T-helper 1 cell treated with Interleukin-12 subunit alpha and Interleukin-12 subunit beta and Interleukin-4 antibody, amounts not matched to agents 30 μg/mL and 1 μg/mL, for 36 hours (primary cell): ENCODE results near the gene INPP5A.
"Not testable (repeated sequence)": the region's sequence is repeated elsewhere in the genome, so short reads cannot be mapped to it uniquely, and the experiment has no call there.

Experiments used
- H3K27ac Mint-ChIP-seq: one replicate; pipeline ENCODE4 v1.8.0; 2021; ENCODE audit warnings: mild to moderate bottlenecking, mixed read lengths
- H3K27me3 Mint-ChIP-seq: one replicate; pipeline ENCODE4 v1.8.0; 2021; ENCODE audit warnings: low read depth, mixed read lengths
- H3K36me3 Mint-ChIP-seq: one replicate; pipeline ENCODE4 v1.8.0; 2021; ENCODE audit warnings: low read depth, mixed read lengths
- H3K4me1 Mint-ChIP-seq: one replicate; pipeline ENCODE4 v1.8.0; 2021; ENCODE audit warnings: low read depth, mixed read lengths
- H3K4me3 Mint-ChIP-seq: one replicate; pipeline ENCODE4 v1.8.0; 2021; ENCODE audit warnings: mild to moderate bottlenecking, moderate library complexity, mixed read lengths
- H3K9me3 Mint-ChIP-seq: one replicate; pipeline ENCODE4 v1.8.0; 2021; ENCODE audit warnings: mixed read lengths

Gene INPP5A

DNA sequence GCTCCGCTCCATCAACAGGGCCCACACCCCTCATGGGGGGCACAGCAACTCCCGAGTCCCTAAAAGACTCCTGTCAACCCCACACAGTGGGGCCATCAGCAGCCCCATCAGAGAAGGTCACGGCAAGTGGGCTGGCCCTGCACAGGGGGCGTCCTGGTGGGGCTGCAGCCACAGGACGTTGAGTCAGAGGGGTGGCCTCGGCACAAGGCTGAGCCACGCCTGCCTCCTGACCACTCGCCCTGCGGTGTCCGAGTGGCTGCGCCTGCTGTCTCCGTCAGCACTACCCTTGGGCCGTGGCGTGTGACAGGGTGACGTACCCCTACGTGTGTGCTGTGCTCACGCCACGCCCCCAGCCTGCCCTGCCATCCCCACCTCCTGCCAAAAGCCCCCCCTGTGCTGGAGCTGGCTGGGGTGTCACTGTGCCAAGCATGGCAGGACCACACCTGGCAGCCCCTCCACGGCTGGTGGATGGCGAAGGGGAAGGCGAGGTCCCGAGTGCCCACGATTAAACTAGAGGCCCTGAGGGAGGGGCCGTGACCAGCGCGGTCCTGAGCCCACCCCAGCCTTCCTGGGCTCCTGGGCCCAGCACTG lies 274.4 kb downstream of the INPP5A start:
- H3K36me3 Mint-ChIP-seq, result no peaks in the 10 kb centered on the region
- no peaks in the 10 kb centered on the region for H3K27me3 Mint-ChIP-seq
- H3K4me3 Mint-ChIP-seq, result no peak overlapping the region
- no peaks in the 10 kb centered on the region for H3K9me3 Mint-ChIP-seq
- H3K4me1 Mint-ChIP-seq, result no peaks in the 10 kb centered on the region
- H3K27ac Mint-ChIP-seq, result no peak overlapping the region

DNA sequence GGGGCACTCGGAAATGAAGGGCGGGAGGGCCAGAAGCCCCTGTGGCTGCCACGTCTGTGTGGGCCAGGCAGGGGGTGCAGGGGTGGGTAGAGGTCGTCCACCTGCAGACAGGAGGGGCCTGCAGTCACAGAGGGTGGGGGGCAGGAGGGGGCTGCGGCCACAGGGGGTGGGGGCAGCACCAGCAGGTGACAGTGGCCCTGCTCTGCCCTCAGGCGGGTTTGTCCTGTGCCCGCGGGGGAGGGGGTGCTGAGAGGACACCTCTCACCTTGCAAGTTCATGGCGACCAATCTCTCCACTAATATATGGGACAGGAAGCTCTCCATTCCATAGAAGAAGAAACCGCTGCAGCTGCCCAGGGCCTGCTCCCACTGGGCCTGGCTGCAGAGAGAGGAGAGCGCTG lies 274.9 kb downstream of the INPP5A start:
- no peak overlapping the region for H3K4me3 Mint-ChIP-seq
- no peaks in the 10 kb centered on the region for H3K36me3 Mint-ChIP-seq
- H3K27me3 Mint-ChIP-seq, result no peaks in the 10 kb centered on the region
- H3K9me3 Mint-ChIP-seq, result no peaks in the 10 kb centered on the region
- H3K27ac Mint-ChIP-seq, result no peak overlapping the region
- no peaks in the 10 kb centered on the region for H3K4me1 Mint-ChIP-seq

DNA sequence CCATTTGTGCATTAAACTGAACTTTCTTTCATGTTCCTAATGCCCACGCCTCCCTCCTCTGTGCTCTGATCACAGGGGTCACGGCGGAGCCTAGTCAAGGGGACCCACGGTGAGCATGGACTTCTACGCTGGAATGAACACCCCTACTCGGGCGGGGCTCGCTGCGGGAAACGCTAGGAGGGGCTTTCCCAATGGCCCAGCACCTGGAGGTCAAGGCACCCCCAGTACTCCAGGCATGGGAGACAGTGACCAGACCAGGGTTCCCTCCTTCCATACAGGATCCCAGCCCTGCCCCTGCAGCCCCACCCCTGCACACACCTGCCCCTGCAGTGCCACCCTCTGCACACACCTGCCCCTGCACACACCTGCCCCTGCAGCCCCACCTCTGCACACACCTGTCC lies 275.4 kb downstream of the INPP5A start:
- H3K4me1 Mint-ChIP-seq, result no peaks in the 10 kb centered on the region
- no peak overlapping the region for H3K27ac Mint-ChIP-seq
- no peaks in the 10 kb centered on the region for H3K36me3 Mint-ChIP-seq
- no peak overlapping the region for H3K4me3 Mint-ChIP-seq
- no peaks in the 10 kb centered on the region for H3K27me3 Mint-ChIP-seq
- H3K9me3 Mint-ChIP-seq, result no peaks in the 10 kb centered on the region

DNA sequence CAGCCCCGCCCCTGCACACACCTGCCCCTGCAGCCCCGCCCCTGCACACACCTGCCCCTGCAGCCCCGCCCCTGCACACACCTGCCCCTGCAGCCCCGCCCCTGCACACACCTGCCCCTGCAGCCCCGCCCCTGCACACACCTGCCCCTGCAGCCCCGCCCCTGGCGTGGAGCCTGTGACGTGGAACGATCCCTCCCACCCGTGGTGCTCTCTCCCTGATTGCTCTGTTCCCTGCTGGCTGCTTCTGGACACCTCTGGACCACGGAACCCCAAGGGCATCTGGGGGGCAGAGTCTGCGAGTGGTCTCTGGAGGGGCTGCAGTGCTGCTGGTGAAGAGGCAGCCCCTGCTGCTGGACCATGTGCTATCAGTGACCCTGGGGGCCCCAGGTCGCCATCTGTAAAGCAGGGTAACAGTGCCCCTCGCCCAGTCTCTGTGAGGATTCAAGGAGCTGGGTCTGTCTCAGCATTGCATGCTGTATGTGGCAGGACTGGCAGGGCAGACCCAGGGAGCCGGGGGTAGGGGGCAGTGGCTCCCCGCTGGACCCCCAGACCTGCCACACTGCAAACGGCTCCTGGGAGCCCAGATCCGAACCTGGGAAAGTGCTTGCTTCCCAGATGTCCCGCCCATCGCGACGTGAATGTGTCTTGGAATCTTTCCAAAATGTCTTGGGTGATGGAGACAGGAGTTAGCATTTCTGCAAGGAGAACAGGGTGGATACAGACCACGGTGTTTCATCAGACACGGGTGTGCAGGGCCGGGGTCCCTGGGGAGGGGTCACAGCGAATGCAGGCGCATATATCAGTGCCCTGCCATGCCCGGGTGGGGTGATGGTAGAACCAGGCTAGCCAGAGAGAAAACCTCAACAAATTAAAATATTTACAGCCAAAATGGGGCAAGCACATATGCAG lies 276.2 kb downstream of the INPP5A start:
- no peaks in the 10 kb centered on the region for H3K9me3 Mint-ChIP-seq

DNA sequence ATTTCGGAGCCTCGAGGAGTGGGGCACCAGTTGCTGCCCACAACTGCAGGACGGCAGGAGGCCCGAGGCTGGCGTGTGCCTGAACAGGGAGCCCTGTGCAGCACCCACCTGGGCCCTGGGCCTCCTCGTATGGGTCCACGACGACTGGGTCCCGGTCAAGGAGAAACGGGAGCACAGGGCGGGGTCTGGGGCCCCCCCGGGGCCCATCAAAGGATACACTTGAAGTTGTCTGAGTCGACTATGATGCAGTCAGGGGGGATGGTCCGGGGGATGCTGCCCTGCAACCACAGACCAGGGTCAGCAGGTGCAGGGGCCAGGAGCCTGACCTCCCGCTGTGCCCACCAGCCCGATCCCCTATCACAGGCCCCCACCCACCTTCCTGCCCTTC lies 276.9 kb downstream of the INPP5A start:
- Mint-ChIP-seq H3K27me3 (no peaks in the 10 kb centered on the region), H3K4me3 (no peak overlapping the region), H3K36me3 (no peaks in the 10 kb centered on the region), H3K9me3 (no peaks in the 10 kb centered on the region), H3K4me1 (no peaks in the 10 kb centered on the region), H3K27ac (no peak overlapping the region)

More for the DNA sequence above, 276.2 kb downstream of the INPP5A start:
- Mint-ChIP-seq H3K27me3 (no peaks in the 10 kb centered on the region), H3K4me1 (no peaks in the 10 kb centered on the region), H3K27ac (no peak overlapping the region), H3K36me3 (no peaks in the 10 kb centered on the region), H3K4me3 (no peak overlapping the region)

DNA sequence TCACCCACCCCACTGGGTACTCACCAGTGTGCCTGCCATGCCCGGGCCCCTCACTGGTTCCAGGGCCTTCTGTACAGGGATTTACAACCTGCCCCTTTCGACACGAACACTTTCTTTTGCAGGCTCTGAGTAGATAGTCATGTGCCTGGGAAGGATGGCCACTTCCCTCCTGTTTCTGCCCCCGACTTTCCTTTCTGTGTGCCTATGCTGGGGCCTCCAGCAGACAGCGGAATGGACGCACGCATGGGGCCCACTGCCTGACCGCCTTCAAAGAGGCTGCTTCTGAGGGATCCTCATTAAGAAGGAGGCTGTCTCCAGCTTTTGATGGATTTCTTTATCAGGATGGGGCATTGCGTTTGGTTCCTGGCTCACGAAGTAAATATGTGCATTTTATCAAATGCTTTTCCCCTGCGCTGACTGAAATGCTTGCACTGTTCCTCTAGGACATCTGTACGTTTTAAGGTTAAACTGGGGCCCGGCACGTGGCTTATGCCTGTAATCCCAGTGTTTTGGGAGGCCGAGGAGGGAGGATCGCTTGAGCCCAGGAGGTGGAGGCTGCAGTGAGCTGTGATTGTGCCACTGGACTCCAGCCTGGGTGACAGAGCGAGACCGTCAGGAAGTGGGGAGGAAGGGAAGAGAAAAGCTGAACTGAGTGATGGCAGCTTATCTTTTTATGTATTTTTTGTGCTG lies 277.7 kb downstream of the INPP5A start:
- Mint-ChIP-seq H3K27me3 (no peaks in the 10 kb centered on the region), H3K36me3 (no peaks in the 10 kb centered on the region), H3K9me3 (peaks cover 3% of the 10 kb centered on the region), H3K4me1 (no peaks in the 10 kb centered on the region), H3K4me3 (no peak overlapping the region), H3K27ac (no peak overlapping the region)

DNA sequence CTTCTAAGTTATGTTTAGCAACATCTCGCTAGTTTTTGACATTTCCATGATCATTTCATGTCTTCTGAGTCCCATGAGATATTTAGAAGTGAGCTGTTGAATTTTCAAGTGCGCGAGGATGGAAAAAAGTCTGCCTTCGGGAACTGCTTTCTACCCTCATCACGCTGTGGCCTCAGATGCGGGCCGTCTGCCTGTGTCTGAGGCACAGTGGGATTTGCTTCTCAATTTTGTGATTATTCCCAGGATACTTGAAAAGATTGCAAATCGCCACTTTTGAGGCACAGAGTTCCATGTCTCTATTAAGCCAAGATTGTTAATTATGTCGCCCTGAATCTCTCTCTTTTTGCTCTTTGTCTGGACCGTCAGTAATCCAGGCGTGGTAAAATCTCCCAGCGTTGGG lies 279.1 kb downstream of the INPP5A start:
- H3K4me1 Mint-ChIP-seq, result no peaks in the 10 kb centered on the region
- no peak overlapping the region for H3K4me3 Mint-ChIP-seq
- H3K36me3 Mint-ChIP-seq, result no peaks in the 10 kb centered on the region
- H3K27me3 Mint-ChIP-seq, result no peaks in the 10 kb centered on the region
- peaks cover 3% of the 10 kb centered on the region for H3K9me3 Mint-ChIP-seq
- H3K27ac Mint-ChIP-seq, result no peak overlapping the region

DNA sequence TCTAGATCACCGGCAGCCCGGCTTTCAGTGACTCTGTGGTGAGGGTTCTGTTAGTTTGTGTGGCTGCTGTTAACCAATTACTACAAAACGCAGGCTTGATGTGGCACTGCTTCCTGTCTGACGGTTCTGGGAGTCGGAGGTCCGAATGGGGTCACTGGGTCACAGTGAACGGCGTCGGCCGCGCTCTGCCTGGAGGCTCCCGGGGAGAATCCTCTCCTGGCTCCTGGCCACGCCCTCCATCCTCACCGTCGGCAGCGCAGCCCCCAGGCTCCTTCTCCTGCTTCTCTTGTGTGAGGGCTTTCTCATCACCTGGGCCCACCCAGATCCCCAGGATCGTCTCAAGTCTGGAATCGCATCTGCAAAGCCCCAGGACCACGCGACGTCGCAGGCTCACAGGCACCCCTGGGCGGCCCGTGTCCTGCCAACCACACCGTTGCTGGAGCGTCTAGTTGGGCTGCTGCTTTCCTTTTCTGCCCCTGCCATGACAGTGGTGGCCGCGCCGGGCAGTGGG lies 280.2 kb downstream of the INPP5A start:
- H3K27me3 Mint-ChIP-seq, result no peaks in the 10 kb centered on the region
- H3K9me3 Mint-ChIP-seq, result peaks cover 3% of the 10 kb centered on the region
- no peak overlapping the region for H3K27ac Mint-ChIP-seq
- H3K4me3 Mint-ChIP-seq, result no peak overlapping the region
- H3K36me3 Mint-ChIP-seq, result no peaks in the 10 kb centered on the region
- H3K4me1 Mint-ChIP-seq, result no peaks in the 10 kb centered on the region

DNA sequence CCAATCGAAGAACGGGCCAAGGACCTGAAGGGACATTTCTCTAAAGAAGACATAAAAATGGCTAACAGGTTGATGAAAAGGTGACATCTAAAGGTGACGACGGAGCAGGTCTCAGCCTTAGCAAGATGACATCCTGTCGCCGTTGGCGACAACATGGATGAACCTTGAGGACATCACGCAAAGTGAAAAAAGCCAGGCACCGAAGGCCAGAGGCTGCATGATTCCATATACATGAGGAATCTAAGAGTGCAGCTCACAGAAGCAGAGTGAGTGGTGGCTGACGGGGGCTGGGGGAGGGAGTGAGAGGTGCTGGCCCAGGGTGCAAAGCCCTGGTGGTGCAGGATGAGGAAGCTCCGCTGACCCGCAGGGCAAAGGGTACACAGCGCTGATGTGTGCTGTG lies 282.5 kb downstream of the INPP5A start:
- peaks cover 3% of the 10 kb centered on the region for H3K9me3 Mint-ChIP-seq
- H3K27ac Mint-ChIP-seq, result no peak overlapping the region
- no peaks in the 10 kb centered on the region for H3K4me1 Mint-ChIP-seq
- no peak overlapping the region for H3K4me3 Mint-ChIP-seq
- H3K36me3 Mint-ChIP-seq, result no peaks in the 10 kb centered on the region
- no peaks in the 10 kb centered on the region for H3K27me3 Mint-ChIP-seq

DNA sequence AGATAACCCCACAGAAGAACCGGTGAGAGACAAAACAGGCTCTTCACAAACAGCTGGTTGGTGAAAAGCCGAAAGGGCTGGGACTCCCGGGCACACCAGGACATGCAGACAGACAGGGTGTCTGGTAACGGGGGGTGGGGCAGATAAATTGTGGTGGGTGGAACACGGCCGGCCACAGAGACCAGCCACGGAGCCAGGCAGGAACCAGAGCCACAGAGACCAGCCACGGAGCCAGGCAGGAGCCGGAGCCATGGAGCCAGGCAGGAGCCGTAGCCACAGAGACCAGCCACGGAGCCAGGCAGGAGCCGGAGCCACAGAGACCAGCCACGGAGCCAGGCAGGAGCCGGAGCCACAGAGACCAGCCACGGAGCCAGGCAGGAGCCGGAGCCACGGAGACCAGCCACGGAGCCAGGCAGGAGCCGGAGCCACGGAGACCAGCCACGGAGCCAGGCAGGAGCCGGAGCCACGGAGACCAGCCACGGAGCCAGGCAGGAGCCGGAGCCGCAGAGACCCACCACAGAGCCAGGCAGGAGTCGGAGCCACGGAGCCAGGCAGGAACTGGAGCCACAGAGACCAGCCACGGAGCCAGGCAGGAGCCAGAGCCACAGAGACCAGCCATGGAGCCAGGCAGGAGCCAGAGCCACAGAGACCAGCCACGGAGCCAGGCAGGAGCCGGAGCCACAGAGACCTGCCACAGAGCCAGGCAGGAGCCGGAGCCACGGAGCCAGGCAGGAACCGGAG lies 288.4 kb downstream of the INPP5A start:
- not testable (repeated sequence) for H3K4me3 Mint-ChIP-seq, H3K9me3 Mint-ChIP-seq, H3K36me3 Mint-ChIP-seq, H3K27me3 Mint-ChIP-seq, H3K27ac Mint-ChIP-seq, H3K4me1 Mint-ChIP-seq

DNA sequence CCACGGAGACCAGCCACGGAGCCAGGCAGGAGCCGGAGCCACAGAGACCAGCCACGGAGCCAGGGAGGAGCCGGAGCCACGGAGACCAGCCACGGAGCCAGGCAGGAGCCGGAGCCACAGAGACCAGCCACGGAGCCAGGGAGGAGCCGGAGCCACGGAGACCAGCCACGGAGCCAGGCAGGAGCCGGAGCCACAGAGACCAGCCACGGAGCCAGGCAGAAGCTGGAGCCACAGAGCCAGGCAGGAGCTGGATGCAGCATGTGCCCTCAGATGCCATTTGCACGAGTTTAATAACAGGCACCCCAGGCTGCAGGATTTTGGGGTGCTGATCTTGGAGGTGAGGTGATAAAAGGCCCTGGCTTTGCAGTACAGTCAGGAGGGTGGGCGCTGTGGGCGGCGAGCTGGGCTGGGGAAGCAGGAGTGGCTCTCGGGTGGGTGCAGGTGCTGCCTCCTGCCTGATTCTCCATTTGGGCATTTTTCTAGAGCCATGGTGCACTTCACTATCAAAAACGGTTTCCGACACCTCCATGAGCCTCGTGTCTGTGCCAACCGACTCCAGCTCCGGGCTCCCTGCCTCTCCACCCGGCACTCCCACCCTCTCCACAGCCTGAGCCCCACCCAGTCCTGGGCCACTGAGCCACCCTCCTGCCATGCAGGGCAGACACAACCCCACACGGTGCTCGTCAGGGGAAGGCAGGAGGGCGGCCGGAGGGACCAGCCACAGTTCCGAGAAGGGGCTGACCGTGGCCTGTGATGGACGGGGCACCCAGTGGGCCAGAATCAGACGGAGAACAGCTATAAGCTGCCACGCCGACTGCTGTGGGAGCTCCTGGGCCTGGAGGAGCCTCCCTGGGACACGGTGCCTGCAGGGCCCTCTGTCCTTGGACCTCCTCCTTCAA lies 289.2 kb downstream of the INPP5A start:
- no peaks in the 10 kb centered on the region for H3K27me3 Mint-ChIP-seq
- H3K27ac Mint-ChIP-seq, result no peak overlapping the region
- no peaks in the 10 kb centered on the region for H3K4me1 Mint-ChIP-seq

DNA sequence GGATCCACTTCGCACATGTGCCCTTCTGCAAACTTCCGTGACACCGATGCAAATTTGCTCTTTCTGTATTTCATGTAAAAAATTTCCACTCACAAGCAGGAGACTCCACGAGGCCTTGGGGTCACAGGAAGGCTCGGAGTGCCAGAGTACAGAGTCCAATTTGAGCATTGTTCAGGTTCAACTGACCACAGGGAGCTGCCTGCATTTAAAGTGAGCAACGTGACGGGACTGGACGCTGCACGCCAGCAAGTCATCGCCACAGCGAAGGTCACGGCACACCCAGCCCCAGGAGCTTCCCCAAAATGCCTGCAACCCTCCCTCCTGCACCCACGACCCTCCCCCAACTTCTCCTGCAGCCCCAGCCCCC lies 289.8 kb downstream of the INPP5A start:
- Mint-ChIP-seq H3K4me1 (no peaks in the 10 kb centered on the region), H3K4me3 (no peak overlapping the region), H3K27me3 (no peaks in the 10 kb centered on the region), H3K9me3 (peaks cover 9% of the 10 kb centered on the region), H3K36me3 (no peaks in the 10 kb centered on the region), H3K27ac (no peak overlapping the region)

More for the DNA sequence above, 289.2 kb downstream of the INPP5A start:
- peaks cover 9% of the 10 kb centered on the region for H3K9me3 Mint-ChIP-seq
- no peak overlapping the region for H3K4me3 Mint-ChIP-seq
- no peaks in the 10 kb centered on the region for H3K36me3 Mint-ChIP-seq

DNA sequence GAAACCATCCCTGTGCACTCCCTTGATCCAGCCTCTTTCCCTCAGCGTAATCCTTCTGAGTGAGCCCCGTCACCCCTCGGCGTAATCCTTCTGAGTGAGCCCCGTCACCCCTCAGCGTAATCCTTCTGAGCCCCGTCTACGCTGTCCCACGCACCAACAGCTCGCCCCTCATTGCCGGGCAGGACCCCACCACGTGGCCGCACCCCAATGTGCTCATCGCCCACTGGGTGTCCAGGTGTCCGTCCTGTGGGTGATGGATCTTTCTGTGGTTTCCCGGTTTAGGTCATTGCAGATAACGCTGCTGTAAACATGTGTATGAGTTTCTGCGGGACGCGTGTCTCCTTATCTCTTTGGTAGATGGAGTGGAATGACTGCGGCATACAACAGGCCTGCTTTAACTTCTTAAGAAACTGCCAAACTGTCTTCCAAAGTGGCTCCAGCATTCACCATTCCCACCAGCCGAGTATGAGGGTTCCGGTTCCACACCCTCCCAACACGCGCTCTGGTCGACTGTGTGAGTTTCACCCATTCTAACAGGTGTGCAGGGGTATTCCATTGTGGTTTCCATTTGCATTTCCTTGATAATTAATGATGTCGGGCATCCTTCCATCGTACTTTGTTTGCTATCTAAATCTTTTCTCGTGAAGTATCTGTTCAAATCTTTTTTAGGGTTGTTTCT lies 290.4 kb downstream of the INPP5A start:
- peaks cover 9% of the 10 kb centered on the region for H3K9me3 Mint-ChIP-seq
- no peaks in the 10 kb centered on the region for H3K27me3 Mint-ChIP-seq
- H3K27ac Mint-ChIP-seq, result no peak overlapping the region
- H3K36me3 Mint-ChIP-seq, result no peaks in the 10 kb centered on the region
- H3K4me1 Mint-ChIP-seq, result no peaks in the 10 kb centered on the region
- H3K4me3 Mint-ChIP-seq, result no peak overlapping the region
